GM21619 (cell line): ENCODE measurements around the gene CHMP6.

Source experiments
- ATAC-seq: cut with Tn5 transposase; IDR thresholded peaks from one replicate; pipeline ENCODE4 v1.9.1; 2021; ENCODE audit not compliant: unreplicated experiment

Gene CHMP6

GRCh38 chr17:80992077-80992947, 671 bp downstream of the CHMP6 start:
- no peak for ATAC-seq

GRCh38 chr17:80992948-80993624, 1.4 kb downstream of the CHMP6 start:
- no peak for ATAC-seq

GRCh38 chr17:80995131-80995530, 3.5 kb downstream of the CHMP6 start:
- no peak for ATAC-seq

DNA sequence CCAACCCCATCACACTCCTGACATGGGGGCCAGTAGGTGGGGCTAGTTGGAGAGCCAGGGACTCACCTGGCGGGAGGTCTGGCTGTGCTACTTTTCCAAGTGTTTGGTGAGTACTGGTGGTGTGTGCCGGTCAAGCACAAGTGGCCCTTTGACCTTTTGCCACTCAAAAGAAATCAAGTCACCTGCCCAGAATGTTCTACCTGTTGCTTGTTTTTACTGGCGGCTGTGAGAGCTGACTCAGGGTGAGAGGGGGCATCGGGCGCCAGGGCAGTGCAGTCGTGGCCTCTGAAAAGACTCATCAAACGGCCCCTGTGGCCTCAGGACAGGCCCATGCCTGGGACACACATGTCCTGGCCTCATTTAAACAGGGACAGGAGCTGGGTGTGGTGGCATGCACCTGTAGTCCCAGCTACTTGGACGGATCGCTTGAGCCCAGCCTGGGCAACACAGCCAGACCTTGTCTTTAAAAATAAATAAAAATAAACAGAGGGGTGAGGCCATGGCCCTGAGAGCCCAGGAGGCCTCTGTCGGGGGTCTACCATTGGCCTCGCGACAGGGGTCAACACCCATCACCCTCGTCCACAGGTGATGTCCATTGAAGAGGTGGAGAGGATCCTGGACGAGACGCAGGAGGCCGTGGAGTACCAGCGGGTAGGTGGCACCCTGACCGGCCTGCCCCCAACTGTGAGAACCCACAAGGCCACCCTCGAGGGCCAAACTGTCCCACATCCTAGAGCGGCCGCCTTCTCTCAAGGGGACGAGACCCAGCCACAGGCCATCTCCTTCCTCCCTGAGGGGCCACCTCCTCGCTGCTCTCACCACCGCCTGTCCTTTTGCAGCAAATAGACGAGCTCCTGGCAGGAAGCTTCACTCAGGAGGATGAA, 5.0 kb downstream of the CHMP6 start:
- ATAC-seq = no peak

GRCh38 chr17:80997424-80998117, 5.9 kb downstream of the CHMP6 start:
- no peak for ATAC-seq

DNA sequence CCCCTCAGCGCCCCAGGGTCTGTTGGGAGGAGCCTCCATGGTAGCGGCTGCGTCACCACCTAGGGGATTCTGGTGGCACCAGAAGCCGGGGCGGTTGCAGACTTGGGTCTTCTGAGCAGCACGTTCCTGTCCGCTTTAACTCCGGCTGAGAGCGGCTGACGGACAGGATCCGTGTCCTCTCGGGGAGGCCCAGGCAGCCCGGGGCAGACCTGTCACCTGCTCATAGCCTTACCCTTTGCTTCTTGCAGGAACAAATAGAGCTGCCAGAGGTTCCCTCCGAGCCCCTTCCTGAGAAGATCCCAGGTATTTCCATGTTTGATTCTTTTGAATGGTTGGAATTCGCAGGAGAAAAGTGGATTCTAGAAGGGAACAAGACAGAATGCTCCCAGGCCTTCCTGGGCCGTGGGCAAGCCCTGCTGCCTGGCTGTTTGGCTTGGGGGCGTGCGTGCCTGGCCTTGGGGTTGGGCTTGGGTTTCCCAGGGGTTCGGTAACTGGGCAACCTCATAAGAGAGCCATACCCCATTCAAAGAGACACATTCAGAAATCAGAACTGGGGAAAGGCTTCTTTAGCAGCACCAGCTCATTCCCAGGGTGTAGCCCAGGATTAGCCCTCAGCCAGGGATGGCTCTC, 6.6 kb downstream of the CHMP6 start:
- no peak for ATAC-seq

DNA sequence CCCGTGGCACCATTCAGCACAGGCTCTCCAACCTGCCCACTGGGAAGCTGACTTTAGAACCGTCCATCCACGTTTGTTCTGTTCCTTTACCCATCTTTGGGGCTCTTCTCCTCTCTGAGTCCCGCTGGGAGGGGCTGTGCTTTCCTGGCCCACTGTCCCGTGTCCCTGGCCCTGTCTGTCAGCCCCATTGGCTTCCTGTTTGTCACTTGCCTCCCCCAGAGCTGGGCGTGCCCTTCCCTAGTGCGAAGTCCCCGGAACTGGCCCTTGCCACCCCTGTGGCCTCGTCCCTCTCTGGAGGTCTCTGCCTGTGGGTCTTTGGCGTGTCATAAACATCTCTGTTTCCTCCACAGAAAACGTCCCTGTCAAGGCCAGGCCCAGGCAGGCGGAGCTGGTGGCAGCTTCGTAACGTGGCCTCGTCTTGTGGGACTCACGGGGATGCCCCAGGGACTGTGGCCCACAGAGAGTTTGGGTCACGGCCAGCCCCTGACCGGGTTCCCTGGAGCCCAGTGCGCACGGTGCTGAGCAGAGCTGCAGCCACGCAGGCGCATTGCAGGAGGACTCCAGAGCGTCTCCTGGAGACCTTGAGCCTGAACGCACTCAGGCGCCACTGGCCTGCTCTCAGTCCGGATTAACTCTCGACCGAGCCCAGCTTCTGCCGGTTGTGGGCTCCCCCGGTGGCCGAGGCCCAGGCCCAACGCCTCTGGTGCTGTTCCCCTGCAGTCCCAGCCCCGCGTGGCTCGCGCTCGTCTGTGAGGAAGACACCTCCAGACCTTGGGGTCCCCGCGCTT, 7.3 kb downstream of the CHMP6 start:
- no peak for ATAC-seq

DNA sequence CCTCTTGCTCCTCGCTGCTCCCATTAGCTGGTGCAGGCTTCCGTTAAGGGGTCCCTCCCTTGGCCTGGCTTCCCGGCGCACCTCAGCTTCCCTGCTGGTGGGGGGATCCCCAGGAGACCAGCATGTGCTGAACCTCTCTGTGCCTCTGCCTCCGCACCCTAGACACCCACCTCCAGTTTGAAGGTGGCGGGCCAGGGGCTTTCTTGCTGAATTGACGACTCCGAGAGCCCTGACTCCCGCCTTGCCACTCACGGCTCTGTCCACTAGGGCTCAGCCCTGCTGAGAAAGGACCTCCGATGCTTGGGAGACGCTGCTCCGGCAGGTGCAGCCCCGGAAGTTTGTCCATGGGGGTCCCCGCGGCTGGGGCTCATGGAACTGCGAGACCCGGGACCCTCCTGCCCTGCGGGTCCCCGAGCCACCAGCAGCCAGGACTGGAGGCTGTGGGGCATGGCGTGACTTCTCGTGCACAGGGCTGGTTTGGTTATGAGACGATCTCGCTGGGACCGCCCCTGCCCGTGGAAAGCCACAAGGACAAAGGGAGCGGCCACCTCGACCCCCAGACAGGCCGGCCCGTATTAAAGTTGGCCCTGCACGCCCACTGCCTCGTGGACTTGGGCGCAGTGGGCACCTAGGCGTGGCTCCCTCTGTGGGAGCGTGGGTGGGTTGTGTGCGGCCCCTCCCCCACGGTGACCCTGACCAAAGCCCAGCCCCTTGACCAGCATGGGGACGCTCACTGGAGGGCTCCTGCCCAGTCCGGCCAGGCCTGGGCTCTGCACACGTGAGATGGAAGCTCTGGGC, 8.1 kb downstream of the CHMP6 start:
- no peak for ATAC-seq

GRCh38 chr17:81000334-81000630, 8.6 kb downstream of the CHMP6 start:
- ATAC-seq = no peak

GRCh38 chr17:81000631-81001357, 9.2 kb downstream of the CHMP6 start:
- no peak for ATAC-seq

GRCh38 chr17:81002013-81002384, 10.4 kb downstream of the CHMP6 start:
- ATAC-seq = no peak

DNA sequence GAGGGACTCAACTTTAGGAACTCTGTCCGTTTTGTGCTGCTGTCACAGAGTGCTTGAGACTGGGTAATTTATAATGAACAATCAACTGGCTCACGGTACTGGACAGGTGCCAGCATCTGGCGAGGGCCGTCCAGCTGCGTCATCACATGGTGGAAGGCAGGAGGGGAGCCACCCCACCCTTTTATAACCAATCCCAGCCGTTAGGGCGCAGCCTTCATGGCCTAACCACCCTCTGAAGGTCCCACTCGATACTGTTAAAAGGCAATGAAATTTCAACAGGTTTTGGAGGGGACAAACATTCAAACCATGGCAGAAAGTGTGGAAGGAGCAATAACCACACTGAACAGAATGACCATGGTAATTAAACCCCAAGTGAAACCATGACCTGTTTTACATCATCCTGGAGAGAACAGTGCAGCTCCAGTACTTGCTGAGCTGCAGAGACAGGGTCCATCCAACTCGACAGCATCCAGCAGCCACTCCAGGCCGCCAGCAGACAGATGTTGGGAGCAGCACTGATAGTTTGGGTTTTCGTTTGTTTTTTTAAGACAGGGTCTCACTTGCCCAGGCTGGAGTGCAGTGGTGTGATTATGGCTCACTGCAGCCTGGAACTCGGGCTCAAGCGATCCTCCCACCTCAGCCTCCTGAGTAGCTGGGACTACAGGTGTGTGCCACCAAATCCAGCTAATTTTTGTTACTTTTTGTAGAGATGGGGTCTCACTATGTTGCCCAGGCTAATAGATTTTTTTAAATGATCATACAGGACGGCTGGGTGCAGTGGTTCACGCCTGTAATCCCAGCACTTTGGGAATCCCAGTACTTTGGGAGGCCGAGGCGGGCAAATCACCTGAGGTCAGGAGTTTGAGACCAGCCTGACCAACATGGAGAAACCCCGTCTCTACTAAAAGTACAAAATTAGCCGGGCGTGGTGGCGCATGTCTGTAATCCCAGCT, 11.0 kb downstream of the CHMP6 start:
- ATAC-seq = no peak

- ATAC-seq = no peak
Observed at GRCh38 chr17:81003711-81004475, 12.3 kb downstream of the CHMP6 start.

DNA sequence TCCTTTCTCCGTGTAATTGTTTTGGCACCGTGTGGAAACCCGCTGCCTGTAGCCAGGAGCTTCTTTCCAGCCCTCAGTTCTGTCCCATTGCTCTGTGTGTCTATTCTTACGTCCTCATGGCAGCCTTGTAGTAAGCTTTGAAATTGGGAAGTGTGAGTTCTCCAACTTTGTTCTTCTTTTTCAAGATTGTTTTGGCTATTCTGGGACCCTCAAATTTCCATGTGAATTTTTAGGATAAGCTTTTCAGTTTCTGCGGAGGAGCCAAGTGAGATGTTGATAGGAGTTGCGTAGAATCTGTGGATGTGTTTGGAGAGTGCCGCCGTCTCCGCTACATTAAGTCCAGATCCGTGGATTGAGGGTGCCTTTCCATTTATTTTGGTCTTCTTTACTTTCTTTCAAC, 15.2 kb downstream of the CHMP6 start:
- ATAC-seq = no peak

- ATAC-seq = no peak
Observed at GRCh38 chr17:81008140-81008539, 16.5 kb downstream of the CHMP6 start.

DNA sequence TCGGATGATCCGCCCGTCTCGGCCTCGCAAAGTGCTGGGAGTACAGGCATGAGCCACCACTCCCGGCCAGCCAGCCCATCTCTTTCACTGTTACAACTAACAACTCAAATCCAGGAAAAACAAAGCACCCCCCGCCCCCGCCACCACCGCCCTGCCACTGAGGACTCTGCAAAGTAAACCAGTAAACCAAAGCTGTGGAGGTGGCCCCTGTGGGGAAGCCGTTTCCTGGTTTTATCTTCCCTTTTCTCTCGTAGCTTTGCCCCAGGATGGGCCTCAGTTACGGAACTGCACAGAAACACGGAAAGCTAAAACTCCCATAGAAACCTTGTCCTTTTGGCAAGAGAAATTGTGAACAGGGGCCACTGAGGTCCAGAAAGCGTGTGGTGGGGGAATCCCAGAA, 17.5 kb downstream of the CHMP6 start:
- no peak for ATAC-seq

- ATAC-seq = no peak
Observed at GRCh38 chr17:81010935-81011334, 19.3 kb downstream of the CHMP6 start.
